ENCODE measurements around the gene TMEM62. TPM values are rescaled to one million over a fixed set of nuclear protein-coding genes. Genes with fewer than 3 reads are reported as not detected.

Gene TMEM62
- total and polyA plus RNA-seq, 2 of the 8 experiments (the other 6 are each of a cell fraction or from before 2014, with no cell fraction given), result 2.0 to 4.0 TPM

- Histone ChIP-seq H2BK12ac (ENCODE audit: low read depth, low read length) (no peak overlapping the region), H2AK5ac (ENCODE audit: low read depth, low read length) (no peak overlapping the region), H4K5ac (ENCODE audit: insufficient read length, low read depth, low read length) (no peak overlapping the region), H4K91ac (replicated peaks; ENCODE audit: insufficient read length, low read length) (no peak overlapping the region), H3K27ac (ENCODE audit: low read depth, low read length) (no peak overlapping the region), H3K4me3 (ENCODE audit: extremely low read depth in 1 of 4, insufficient read depth in 2 of 4, low read depth in 3 of 4, low read length in 4 of 4) (no peak overlapping the region), H3K4me2 (ENCODE audit: insufficient read depth in 1 of 2, low read depth in 2 of 2, low read length in 2 of 2) (no peak overlapping the region), H3K79me1 (ENCODE audit: low read depth, low read length) (no peaks in the 10 kb centered on the region), H3K9ac (replicated peaks in 1 of 4; ENCODE audit: extremely low read depth in 1 of 4, low read depth in 3 of 4, low read length in 3 of 4) (no peak overlapping the region), H3K23me2 (ENCODE audit: low read depth, low read length) (no peaks in the 10 kb centered on the region), H2BK5ac (ENCODE audit: low read depth, low read length) (no peak overlapping the region), H3K36me3 (ENCODE audit: control insufficient read depth in 2 of 4, insufficient read depth in 4 of 4, low read length in 3 of 4) (no peaks in the 10 kb centered on the region), H4K20me1 (replicated peaks in 1 of 2; ENCODE audit: control insufficient read depth in 1 of 2, insufficient read depth in 2 of 2, low read length in 2 of 2) (no peaks in the 10 kb centered on the region), H3K9me3 (ENCODE audit: insufficient read depth in 2 of 2, low read depth in 1 of 2, low read length in 1 of 2) (no peaks in the 10 kb centered on the region), H3K23ac (ENCODE audit: insufficient read length) (no peak overlapping the region), H2BK20ac (ENCODE audit: low read length) (no peak overlapping the region), H4K8ac (ENCODE audit: extremely low read depth, insufficient read depth, low read length) (no peak overlapping the region), H3K4me1 (replicated peaks in 1 of 4; ENCODE audit: control insufficient read depth in 3 of 4, insufficient read depth in 4 of 4, low read length in 3 of 4) (no peaks in the 10 kb centered on the region), H3K4ac (replicated peaks; ENCODE audit: insufficient read length, low read depth, low read length) (no peak overlapping the region), H3K56ac (replicated peaks; ENCODE audit: insufficient read length, low read depth, low read length) (no peak overlapping the region), H2BK120ac (replicated peaks; ENCODE audit: low read depth, low read length) (no peak overlapping the region), H2BK15ac (ENCODE audit: low read length) (no peak overlapping the region), H3K79me2 (ENCODE audit: control insufficient read depth in 1 of 2, insufficient read depth in 2 of 2, low read length in 2 of 2) (no peaks in the 10 kb centered on the region), H3K18ac (ENCODE audit: extremely low read depth, low read length) (no peak overlapping the region), H3K14ac (ENCODE audit: insufficient read length) (no peak overlapping the region), H2AFZ (ENCODE audit: low read length) (no peak overlapping the region), H3K27me3 (replicated peaks in 1 of 4; ENCODE audit: control insufficient read depth in 3 of 4, extremely low read depth in 1 of 4, insufficient read depth in 3 of 4, low read length in 3 of 4) (no peaks in the 10 kb centered on the region)
- FAIRE-seq, result no peak
- POLR2A ChIA-PET (ENCODE audit: partially characterized antibody), result interaction anchor here (0.6 kb wide), 1 partner anchor 15 kb away, joined by 4 read pairs; no protein-coding TSS in a partner anchor
- CTCF ChIA-PET (ENCODE audit: partially characterized antibody), result no interaction called here
- WGBS, 2 experiments (ENCODE audit: extremely low coverage in 1 of 2, insufficient coverage in 1 of 2, insufficient read length in 1 of 2, insufficient replicate concordance in 2 of 2, low coverage in 1 of 2, low lambda C conversion rate in 2 of 2, missing lambda C conversion rate in 1 of 2), result 98% methylated on average over 2 of the region's 2 CpGs; no CpG with 5 or more reads in 1 of the 2 experiments
- no peak for DNase-seq (ENCODE audit: low read depth in 1 of 2, low spot score in 2 of 2)
- TF ChIP-seq NRF1 (IDR thresholded peaks at IDR 0.05; ENCODE audit: low read depth, low read length) (no peak), RNF2 (IDR thresholded peaks at IDR 0.05; ENCODE audit: borderline replicate concordance, low read depth, low read length, missing control alignments, poor library complexity, severe bottlenecking) (no peak), CEBPB (IDR thresholded peaks at IDR 0.05; ENCODE audit: low read depth, low read length) (no peak), TCF12 (IDR thresholded peaks at IDR 0.05; ENCODE audit: low read depth, low read length) (no peak), ZNF274 (IDR thresholded peaks at IDR 0.05; ENCODE audit: borderline replicate concordance, extremely low read depth, low read length) (no peak), CREB1 (IDR thresholded peaks at IDR 0.05) (no peak), KDM4A (IDR thresholded peaks at IDR 0.05; ENCODE audit: low read depth, low read length, severe bottlenecking) (no peak), SP1 (IDR thresholded peaks at IDR 0.05; ENCODE audit: low read depth, low read length) (no peak), RAD21 (IDR thresholded peaks at IDR 0.05 in 1 of 2, conservative IDR thresholded peaks at IDR 0.05 in 1 of 2; ENCODE audit: low read depth in 2 of 2, low read length in 2 of 2) (no peak), BCL11A (IDR thresholded peaks at IDR 0.05; ENCODE audit: low read depth in 2 of 2, low read length in 2 of 2) (no peak), BACH1 (IDR thresholded peaks at IDR 0.05; ENCODE audit: low read length) (no peak), TAF7 (optimal IDR thresholded peaks at IDR 0.05; ENCODE audit: borderline replicate concordance, low read depth, low read length) (no peak), GTF2F1 (IDR thresholded peaks at IDR 0.05; ENCODE audit: borderline replicate concordance, low read depth, low read length) (no peak)
These were observed 18.3 kb downstream of the TMEM62 start for GRCh38 chr15:43151688-43152087.
